Measurements from ENCODE around the gene RERE. TPM values are rescaled to one million over a fixed set of nuclear protein-coding genes. Genes with fewer than 3 reads are reported as not detected.

Gene RERE
- total RNA-seq, 1 experiment from 2014 or later, result 40.6 TPM

DNA sequence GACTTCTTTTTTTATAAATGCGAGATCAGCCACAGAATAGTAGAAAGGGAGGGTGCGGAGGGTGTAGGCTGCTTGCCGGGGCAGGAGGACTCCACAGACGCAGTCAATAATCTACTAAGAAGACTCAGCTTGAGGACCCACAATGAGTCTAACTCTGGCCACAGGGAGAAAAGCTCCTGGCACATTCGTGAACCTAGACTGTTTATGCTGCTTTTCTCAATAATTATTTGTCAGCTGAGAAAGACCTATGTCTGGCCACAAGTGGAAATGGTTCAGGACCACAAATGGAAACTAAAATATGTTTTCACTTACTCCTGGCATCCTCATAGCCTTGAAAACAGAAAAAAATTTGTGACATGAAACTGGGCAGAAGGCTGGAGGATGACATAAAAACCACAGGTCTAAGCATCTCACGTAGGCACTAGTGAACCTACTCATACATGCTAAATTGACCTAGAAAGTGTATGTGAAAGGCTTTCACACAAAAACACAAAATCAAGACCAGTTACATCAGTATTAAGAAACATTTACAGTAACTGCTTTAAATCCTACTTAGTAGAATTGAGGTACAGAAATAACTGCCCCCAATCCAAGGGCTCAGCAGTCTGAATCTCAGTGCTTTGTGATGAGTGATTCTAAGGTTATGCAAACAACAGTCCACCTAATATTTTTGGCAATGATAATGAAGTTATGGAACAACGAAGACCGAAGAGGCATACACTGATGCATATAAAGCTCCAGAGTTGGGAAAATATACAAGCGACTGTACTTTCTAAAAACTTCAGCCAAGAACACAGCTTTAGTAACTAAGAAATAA is 340.1 kb downstream of the RERE start (continued):
- TF ChIP-seq, protein P1, sequence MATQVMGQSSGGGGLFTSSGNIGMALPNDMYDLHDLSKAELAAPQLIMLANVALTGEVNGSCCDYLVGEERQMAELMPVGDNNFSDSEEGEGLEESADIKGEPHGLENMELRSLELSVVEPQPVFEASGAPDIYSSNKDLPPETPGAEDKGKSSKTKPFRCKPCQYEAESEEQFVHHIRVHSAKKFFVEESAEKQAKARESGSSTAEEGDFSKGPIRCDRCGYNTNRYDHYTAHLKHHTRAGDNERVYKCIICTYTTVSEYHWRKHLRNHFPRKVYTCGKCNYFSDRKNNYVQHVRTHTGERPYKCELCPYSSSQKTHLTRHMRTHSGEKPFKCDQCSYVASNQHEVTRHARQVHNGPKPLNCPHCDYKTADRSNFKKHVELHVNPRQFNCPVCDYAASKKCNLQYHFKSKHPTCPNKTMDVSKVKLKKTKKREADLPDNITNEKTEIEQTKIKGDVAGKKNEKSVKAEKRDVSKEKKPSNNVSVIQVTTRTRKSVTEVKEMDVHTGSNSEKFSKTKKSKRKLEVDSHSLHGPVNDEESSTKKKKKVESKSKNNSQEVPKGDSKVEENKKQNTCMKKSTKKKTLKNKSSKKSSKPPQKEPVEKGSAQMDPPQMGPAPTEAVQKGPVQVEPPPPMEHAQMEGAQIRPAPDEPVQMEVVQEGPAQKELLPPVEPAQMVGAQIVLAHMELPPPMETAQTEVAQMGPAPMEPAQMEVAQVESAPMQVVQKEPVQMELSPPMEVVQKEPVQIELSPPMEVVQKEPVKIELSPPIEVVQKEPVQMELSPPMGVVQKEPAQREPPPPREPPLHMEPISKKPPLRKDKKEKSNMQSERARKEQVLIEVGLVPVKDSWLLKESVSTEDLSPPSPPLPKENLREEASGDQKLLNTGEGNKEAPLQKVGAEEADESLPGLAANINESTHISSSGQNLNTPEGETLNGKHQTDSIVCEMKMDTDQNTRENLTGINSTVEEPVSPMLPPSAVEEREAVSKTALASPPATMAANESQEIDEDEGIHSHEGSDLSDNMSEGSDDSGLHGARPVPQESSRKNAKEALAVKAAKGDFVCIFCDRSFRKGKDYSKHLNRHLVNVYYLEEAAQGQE (IDR thresholded peaks at IDR 0.05; ENCODE audit: low read depth), result no peak
- TF ChIP-seq TCF7L2 (IDR thresholded peaks at IDR 0.05; ENCODE audit: borderline replicate concordance, extremely low read depth, insufficient read depth, insufficient read length), result no peak
- no peak for TF ChIP-seq SP1 (IDR thresholded peaks at IDR 0.05; ENCODE audit: low read depth)
- no peak for TF ChIP-seq EZH2phosphoT487 (IDR thresholded peaks at IDR 0.05; ENCODE audit: borderline replicate concordance)
- no peak for TF ChIP-seq SIN3A (IDR thresholded peaks at IDR 0.05; ENCODE audit: low read depth)

DNA sequence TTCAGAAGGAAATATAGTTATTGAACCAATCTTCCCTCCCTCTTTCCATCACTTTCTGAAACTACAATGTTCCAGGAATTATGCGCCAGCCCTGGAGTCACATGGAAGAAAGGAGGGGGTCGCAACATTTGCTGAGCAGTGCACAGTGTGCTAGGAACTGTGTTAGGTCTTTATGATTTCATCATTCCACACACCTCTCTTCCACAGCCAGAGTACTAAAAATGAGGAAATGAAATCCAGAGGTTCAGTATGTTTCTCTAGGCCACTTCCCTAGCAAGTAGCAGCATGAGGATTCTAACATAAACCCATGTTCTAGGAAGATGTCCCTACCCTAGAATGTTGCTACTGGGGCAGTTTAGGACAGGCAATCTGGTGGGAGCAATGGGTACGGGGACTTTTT is 341.4 kb downstream of the RERE start:
- Histone ChIP-seq H3K27me3 (ENCODE audit: insufficient read depth, low read length) (no peaks in the 10 kb centered on the region), H3K9ac (ENCODE audit: low read length) (no peak overlapping the region), H3K4me1 (ENCODE audit: control insufficient read depth in 1 of 2, insufficient read depth in 2 of 2, low read length in 2 of 2) (peaks cover 17 to 22% of the 10 kb centered on the region in 2 experiments), H3K4me3 (replicated peaks in 1 of 2; ENCODE audit: low read depth in 1 of 2, low read length in 2 of 2) (no peak overlapping the region), H3K9me2 (ENCODE audit: insufficient read depth) (no peaks in the 10 kb centered on the region), H3K4me2 (ENCODE audit: low read length) (no peak overlapping the region), H3K36me3 (ENCODE audit: control insufficient read depth in 1 of 2, insufficient read depth in 2 of 2, low read length in 2 of 2) (no peaks in the 10 kb centered on the region), H3K27ac (ENCODE audit: low read depth, low read length) (no peak overlapping the region), H3K79me2 (ENCODE audit: insufficient read depth, low read length) (no peaks in the 10 kb centered on the region), H3K9me3 (ENCODE audit: control insufficient read depth in 1 of 2, insufficient read depth in 1 of 2, low read depth in 1 of 2, low read length in 2 of 2) (no peaks in the 10 kb centered on the region), H4K20me1 (ENCODE audit: insufficient read depth) (no peaks in the 10 kb centered on the region), H2AFZ (ENCODE audit: low read depth, low read length, poor library complexity, severe bottlenecking) (no peak overlapping the region)
- TF ChIP-seq EGR1 (IDR thresholded peaks at IDR 0.05; ENCODE audit: low read depth) (no peak), POLR2A (IDR thresholded peaks at IDR 0.05; ENCODE audit: borderline replicate concordance, extremely low read depth, insufficient read depth, insufficient read length) (no peak), POLR2AphosphoS5 (IDR thresholded peaks at IDR 0.05; ENCODE audit: low read depth, low read length) (no peak), EZH2phosphoT487 (IDR thresholded peaks at IDR 0.05; ENCODE audit: borderline replicate concordance) (no peak), ZNF274 (IDR thresholded peaks at IDR 0.05; ENCODE audit: low read depth, low read length) (no peak), TCF7L2 (IDR thresholded peaks at IDR 0.05; ENCODE audit: borderline replicate concordance, extremely low read depth, insufficient read depth, insufficient read length) (no peak), SRF (IDR thresholded peaks at IDR 0.05; ENCODE audit: low read depth) (no peak), JUND (IDR thresholded peaks at IDR 0.05) (no peak), FOSL1 (IDR thresholded peaks at IDR 0.05; ENCODE audit: low read depth) (no peak)
- TF ChIP-seq, protein P1 (IDR thresholded peaks at IDR 0.05; ENCODE audit: low read depth), result no peak
- ATAC-seq, result no peak
- no peak for DNase-seq (ENCODE audit: low read depth, low spot score)
- intact Hi-C loops (cut with micrococcal nuclease), result no loop called here
- no TSS peak for BruUV-seq (replicated peaks)
- RAD21 ChIA-PET (ENCODE audit: low non-redundant PET in 1 of 2, low total read pairs in 2 of 2, uncharacterized antibody in 2 of 2, unreplicated experiment in 2 of 2), result no interaction called here
- CTCF ChIA-PET, result no interaction called here
- POLR2A ChIA-PET, result no interaction called here
